BE2C (cell line): ENCODE data around the gene HRCT1.
"Not testable (repeated sequence)": the region's sequence is repeated elsewhere in the genome, so short reads cannot be mapped to it uniquely, and the experiment has no call there.

Experiments
- DNase-seq: peaks from one replicate; pipeline ENCODE4 v3.0.0-alpha.2; 2020
- H3K27me3 ChIP-seq: fragments of 250-450 bp; sonication (Bioruptor Pico); 2 replicates; pipeline ENCODE4 v1.5.1; 2020; ENCODE audit warnings: mild to moderate bottlenecking
- H3K36me3 ChIP-seq: fragments of 250-450 bp; sonication (Bioruptor Pico); 2 replicates; pipeline ENCODE4 v1.5.1; 2020; ENCODE audit warnings: mild to moderate bottlenecking
- H3K4me1 ChIP-seq: fragments of 250-450 bp; sonication (Bioruptor Pico); 2 replicates; pipeline ENCODE4 v1.5.1; 2020
- H3K4me3 ChIP-seq: 2 replicates; pipeline ENCODE4 v1.5.1; 2011; ENCODE audit warnings: low read depth, low read length
- H3K9me3 ChIP-seq: fragments of 250-450 bp; sonication (Bioruptor Pico); 2 replicates; pipeline ENCODE4 v1.5.1; 2020
- TF ChIP-seq, protein P1 (sequence below): IDR thresholded peaks from 2 replicates; pipeline ENCODE4 v1.5.1; 2012; ENCODE audit warnings: mild to moderate bottlenecking, low read depth, low read length

The HRCT1 gene

GRCh38 chr9:35891646-35892045 is 14.4 kb upstream of the HRCT1 start:
- H3K9me3 ChIP-seq = no peaks in the 10 kb centered on the region
- no peak overlapping the region for H3K4me3 ChIP-seq
- no peaks in the 10 kb centered on the region for H3K27me3 ChIP-seq
- peaks cover 8% of the 10 kb centered on the region for H3K4me1 ChIP-seq
- TF ChIP-seq, protein P1, sequence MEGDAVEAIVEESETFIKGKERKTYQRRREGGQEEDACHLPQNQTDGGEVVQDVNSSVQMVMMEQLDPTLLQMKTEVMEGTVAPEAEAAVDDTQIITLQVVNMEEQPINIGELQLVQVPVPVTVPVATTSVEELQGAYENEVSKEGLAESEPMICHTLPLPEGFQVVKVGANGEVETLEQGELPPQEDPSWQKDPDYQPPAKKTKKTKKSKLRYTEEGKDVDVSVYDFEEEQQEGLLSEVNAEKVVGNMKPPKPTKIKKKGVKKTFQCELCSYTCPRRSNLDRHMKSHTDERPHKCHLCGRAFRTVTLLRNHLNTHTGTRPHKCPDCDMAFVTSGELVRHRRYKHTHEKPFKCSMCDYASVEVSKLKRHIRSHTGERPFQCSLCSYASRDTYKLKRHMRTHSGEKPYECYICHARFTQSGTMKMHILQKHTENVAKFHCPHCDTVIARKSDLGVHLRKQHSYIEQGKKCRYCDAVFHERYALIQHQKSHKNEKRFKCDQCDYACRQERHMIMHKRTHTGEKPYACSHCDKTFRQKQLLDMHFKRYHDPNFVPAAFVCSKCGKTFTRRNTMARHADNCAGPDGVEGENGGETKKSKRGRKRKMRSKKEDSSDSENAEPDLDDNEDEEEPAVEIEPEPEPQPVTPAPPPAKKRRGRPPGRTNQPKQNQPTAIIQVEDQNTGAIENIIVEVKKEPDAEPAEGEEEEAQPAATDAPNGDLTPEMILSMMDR = no peak
- DNase-seq = no peak
- no peaks in the 10 kb centered on the region for H3K36me3 ChIP-seq

- H3K4me1 ChIP-seq = peaks cover 8% of the 10 kb centered on the region
- H3K27me3 ChIP-seq = no peaks in the 10 kb centered on the region
- no peak for DNase-seq
- TF ChIP-seq, protein P1 = no peak
- H3K9me3 ChIP-seq = no peaks in the 10 kb centered on the region
- H3K4me3 ChIP-seq = no peak overlapping the region
- H3K36me3 ChIP-seq = no peaks in the 10 kb centered on the region
Measured at GRCh38 chr9:35892051-35892450, 14.0 kb upstream of the HRCT1 start.

DNA sequence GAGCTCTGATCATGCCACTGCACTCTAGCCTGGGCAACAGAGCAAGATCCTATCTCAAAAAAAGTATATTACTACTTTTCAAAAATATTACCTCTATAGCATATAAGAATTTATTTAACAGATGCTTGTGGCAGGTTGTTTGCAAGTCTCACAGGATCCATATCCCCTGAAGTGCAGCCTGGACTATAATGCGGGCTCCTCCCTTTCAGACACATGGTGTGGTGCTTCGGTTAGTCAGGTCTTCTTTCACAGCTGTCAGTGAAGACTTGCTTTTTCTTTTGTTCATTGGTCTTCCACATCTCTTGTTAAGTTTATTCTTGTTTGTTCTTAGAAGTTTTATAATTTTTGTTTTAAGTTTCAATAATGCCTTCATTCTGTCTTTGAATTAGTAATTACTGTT is 9.4 kb upstream of the HRCT1 start:
- no peaks in the 10 kb centered on the region for H3K4me1 ChIP-seq
- H3K9me3 ChIP-seq = no peaks in the 10 kb centered on the region
- H3K4me3 ChIP-seq = no peak overlapping the region
- no peaks in the 10 kb centered on the region for H3K36me3 ChIP-seq
- TF ChIP-seq, protein P1 = no peak
- H3K27me3 ChIP-seq = peaks cover 19% of the 10 kb centered on the region
- no peak for DNase-seq

DNA sequence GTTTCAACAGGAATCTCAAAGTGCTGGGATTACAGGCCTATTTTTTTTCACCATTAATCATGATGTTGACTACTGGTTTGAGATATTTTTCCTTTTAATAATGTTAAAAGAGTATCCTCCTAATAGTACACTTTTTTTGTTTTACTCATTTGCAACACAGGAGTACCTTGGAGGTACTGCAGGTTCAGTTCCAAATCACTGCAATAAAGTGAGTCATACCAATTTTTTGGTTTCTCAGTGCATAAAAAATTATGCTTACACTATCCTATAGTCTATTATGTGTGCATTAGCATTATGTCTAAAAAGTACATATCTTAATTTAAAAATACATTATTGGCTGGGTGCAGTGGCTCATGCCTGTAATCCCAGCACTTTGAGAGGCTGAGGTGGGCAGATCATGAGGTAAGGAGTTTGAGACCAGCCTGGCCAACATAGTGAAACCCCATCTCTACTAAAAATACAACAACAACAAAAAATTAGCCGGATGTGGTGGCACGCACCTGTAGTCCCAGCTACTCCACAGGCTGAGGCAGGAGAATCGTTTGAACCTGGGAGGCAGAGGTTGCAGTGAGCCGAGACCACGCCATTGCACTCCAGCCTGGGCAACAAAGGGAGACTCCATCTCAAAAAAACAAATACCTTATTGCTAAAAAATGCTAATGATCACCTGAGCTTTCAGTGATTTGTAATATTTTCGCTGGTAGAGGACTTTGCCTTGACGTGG is 8.5 kb upstream of the HRCT1 start:
- H3K4me1 ChIP-seq, H3K36me3 ChIP-seq, H3K9me3 ChIP-seq, H3K4me3 ChIP-seq, DNase-seq: not testable (repeated sequence)
- peaks cover 27% of the 10 kb centered on the region for H3K27me3 ChIP-seq

DNA sequence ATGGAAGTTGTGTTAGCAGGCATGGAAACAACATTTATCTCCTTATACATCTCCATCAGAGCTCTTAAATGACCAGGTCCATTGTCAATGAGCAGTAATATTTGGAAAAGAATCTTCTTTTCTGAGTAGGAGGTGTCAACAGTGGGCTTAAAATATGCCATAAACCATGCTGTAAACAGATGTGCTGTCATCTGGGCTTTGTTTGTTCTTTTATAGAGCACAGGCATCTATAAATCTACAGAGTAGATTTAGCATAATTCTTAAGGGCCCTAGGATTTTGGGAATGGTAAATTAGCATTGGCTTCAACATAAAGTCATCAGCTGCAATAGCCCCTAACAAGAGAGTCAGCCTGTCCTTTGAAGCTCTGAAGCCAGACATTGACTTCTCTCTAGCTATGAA is 7.7 kb upstream of the HRCT1 start:
- DNase-seq = no peak
- no peaks in the 10 kb centered on the region for H3K36me3 ChIP-seq
- no peaks in the 10 kb centered on the region for H3K9me3 ChIP-seq
- TF ChIP-seq, protein P1 = no peak
- no peaks in the 10 kb centered on the region for H3K4me1 ChIP-seq
- H3K4me3 ChIP-seq = no peak overlapping the region
- H3K27me3 ChIP-seq = peaks cover 28% of the 10 kb centered on the region

DNA sequence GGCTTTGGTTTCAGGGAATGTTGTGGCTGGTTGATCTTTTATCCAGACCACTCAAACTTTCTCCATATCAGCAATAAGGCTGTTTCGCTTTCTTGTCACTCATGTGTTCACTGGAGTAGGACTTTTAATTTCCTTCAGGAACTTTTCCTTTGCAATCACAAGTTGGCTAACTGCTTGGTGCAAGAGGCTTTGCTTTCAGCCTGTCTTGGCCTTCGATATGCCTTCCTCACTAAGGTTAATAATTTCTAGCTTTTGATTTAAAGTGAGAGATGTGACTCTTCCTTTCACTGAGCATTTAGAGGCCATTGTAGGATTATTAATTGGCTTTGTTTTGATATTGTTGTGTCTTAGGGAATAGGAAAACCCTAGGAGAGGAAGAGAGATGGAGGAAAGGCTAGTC is 7.0 kb upstream of the HRCT1 start:
- H3K9me3 ChIP-seq = no peaks in the 10 kb centered on the region
- no peak for DNase-seq
- H3K4me1 ChIP-seq = no peaks in the 10 kb centered on the region
- peaks cover 28% of the 10 kb centered on the region for H3K27me3 ChIP-seq
- no peak overlapping the region for H3K4me3 ChIP-seq
- H3K36me3 ChIP-seq = no peaks in the 10 kb centered on the region
- TF ChIP-seq, protein P1 = no peak
